Progenitor cell of endocrine pancreas (in vitro differentiated cells): ENCODE data around the gene MAP3K5. TPM values are rescaled to one million over a fixed set of nuclear protein-coding genes. Genes with fewer than 3 reads are reported as not detected.

Experiments used
- DNase-seq: peaks from one replicate; pipeline ENCODE4 v3.0.0; 2021; ENCODE audit warnings: low spot score; ENCODE audit not compliant: unreplicated experiment
- H3K27ac Mint-ChIP-seq: 2 replicates; pipeline ENCODE4 v1.8.0; 2021; ENCODE audit warnings: mild to moderate bottlenecking, moderate library complexity, mixed read lengths
- H3K27me3 Mint-ChIP-seq: 2 replicates; pipeline ENCODE4 v1.8.0; 2021; ENCODE audit warnings: mixed read lengths
- H3K36me3 Mint-ChIP-seq: 2 replicates; pipeline ENCODE4 v1.8.0; 2022; ENCODE audit warnings: mixed read lengths; ENCODE audit not compliant: insufficient read depth
- H3K4me1 Mint-ChIP-seq: 2 replicates; pipeline ENCODE4 v1.8.0; 2021; ENCODE audit warnings: low read depth, mixed read lengths
- H3K4me3 Mint-ChIP-seq: 2 replicates; pipeline ENCODE4 v1.8.0; 2021; ENCODE audit warnings: low read depth, mild to moderate bottlenecking, moderate library complexity, mixed read lengths
- H3K9me3 Mint-ChIP-seq: 2 replicates; pipeline ENCODE4 v1.8.0; 2021; ENCODE audit warnings: low read depth, mixed read lengths
- CTCF ChIP-seq: fragments of 200-600 bp; sonication (generic); IDR thresholded peaks from one replicate; pipeline ENCODE4 v1.5.0; 2021; ENCODE audit warnings: antibody characterized with exemption, mild to moderate bottlenecking; ENCODE audit not compliant: unreplicated experiment
- total RNA-seq: library from RNA; stranded (reverse); gene quantifications from 2 replicates; pipeline ENCODE4 v1.2.1, GENCODE V29; 2021

The MAP3K5 gene
- total RNA-seq, 1 donor from 2014 or later: 1.1 TPM

GRCh38 chr6:136521427-136521826 lies 270.9 kb downstream of the MAP3K5 start:
- DNase-seq: no peak
- peaks cover 53% of the 10 kb centered on the region for H3K4me1 Mint-ChIP-seq
- H3K27me3 Mint-ChIP-seq: no peaks in the 10 kb centered on the region
- no peak for TF ChIP-seq CTCF
- H3K27ac Mint-ChIP-seq: peak overlapping the region; percentile 25
- no peaks in the 10 kb centered on the region for H3K9me3 Mint-ChIP-seq
- H3K36me3 Mint-ChIP-seq: peaks cover 7% of the 10 kb centered on the region
- no peak overlapping the region for H3K4me3 Mint-ChIP-seq

- Mint-ChIP-seq H3K4me1 (peaks cover 52% of the 10 kb centered on the region), H3K9me3 (no peaks in the 10 kb centered on the region), H3K4me3 (no peak overlapping the region), H3K27me3 (no peaks in the 10 kb centered on the region), H3K36me3 (peaks cover 7% of the 10 kb centered on the region), H3K27ac (no peak overlapping the region)
- TF ChIP-seq CTCF: no peak
- DNase-seq: no peak
These were observed 271.8 kb downstream of the MAP3K5 start for GRCh38 chr6:136520517-136520916.

GRCh38 chr6:136517582-136517981 lies 274.7 kb downstream of the MAP3K5 start:
- no peak overlapping the region for H3K4me3 Mint-ChIP-seq
- H3K27me3 Mint-ChIP-seq: no peaks in the 10 kb centered on the region
- H3K36me3 Mint-ChIP-seq: peaks cover 24% of the 10 kb centered on the region
- TF ChIP-seq CTCF: no peak
- H3K9me3 Mint-ChIP-seq: no peaks in the 10 kb centered on the region
- peaks cover 44% of the 10 kb centered on the region for H3K4me1 Mint-ChIP-seq
- no peak for DNase-seq
- no peak overlapping the region for H3K27ac Mint-ChIP-seq

GRCh38 chr6:136517002-136517401 lies 275.3 kb downstream of the MAP3K5 start:
- no peak for DNase-seq
- no peaks in the 10 kb centered on the region for H3K9me3 Mint-ChIP-seq
- H3K27ac Mint-ChIP-seq: no peak overlapping the region
- no peak overlapping the region for H3K4me3 Mint-ChIP-seq
- TF ChIP-seq CTCF: no peak
- peaks cover 49% of the 10 kb centered on the region for H3K4me1 Mint-ChIP-seq
- H3K27me3 Mint-ChIP-seq: no peaks in the 10 kb centered on the region
- peaks cover 24% of the 10 kb centered on the region for H3K36me3 Mint-ChIP-seq

GRCh38 chr6:136514591-136514990 lies 277.7 kb downstream of the MAP3K5 start:
- no peak overlapping the region for H3K4me3 Mint-ChIP-seq
- peaks cover 49% of the 10 kb centered on the region for H3K4me1 Mint-ChIP-seq
- no peak for TF ChIP-seq CTCF
- no peak for DNase-seq
- H3K27ac Mint-ChIP-seq: no peak overlapping the region
- H3K9me3 Mint-ChIP-seq: no peaks in the 10 kb centered on the region
- no peaks in the 10 kb centered on the region for H3K27me3 Mint-ChIP-seq
- H3K36me3 Mint-ChIP-seq: peaks cover 18% of the 10 kb centered on the region
